ENCODE data around the gene SRSF8.
"Not testable (repeated sequence)": the region's sequence is repeated elsewhere in the genome, so short reads cannot be mapped to it uniquely, and the experiment has no call there.

The SRSF8 gene

DNA sequence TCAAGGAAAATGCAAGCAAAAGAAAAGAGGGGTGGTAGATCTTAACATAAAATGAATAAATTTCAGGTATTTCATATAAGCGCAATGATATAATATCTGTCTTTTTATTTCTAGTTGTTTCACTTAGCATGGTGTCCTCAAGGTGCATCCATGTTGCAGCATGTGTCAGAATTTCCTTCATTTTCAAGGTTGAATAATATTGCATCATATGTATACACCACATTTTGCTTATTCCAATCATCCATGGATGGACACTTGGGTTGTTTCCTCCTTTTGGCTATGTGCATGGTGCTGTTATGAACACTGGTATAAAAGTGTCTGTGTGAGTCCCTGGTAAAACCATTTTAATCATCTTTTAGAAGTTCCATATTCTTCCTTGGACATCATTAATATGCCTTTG lies 24.5 kb upstream of the SRSF8 start:
- TF ChIP-seq, protein P1, sequence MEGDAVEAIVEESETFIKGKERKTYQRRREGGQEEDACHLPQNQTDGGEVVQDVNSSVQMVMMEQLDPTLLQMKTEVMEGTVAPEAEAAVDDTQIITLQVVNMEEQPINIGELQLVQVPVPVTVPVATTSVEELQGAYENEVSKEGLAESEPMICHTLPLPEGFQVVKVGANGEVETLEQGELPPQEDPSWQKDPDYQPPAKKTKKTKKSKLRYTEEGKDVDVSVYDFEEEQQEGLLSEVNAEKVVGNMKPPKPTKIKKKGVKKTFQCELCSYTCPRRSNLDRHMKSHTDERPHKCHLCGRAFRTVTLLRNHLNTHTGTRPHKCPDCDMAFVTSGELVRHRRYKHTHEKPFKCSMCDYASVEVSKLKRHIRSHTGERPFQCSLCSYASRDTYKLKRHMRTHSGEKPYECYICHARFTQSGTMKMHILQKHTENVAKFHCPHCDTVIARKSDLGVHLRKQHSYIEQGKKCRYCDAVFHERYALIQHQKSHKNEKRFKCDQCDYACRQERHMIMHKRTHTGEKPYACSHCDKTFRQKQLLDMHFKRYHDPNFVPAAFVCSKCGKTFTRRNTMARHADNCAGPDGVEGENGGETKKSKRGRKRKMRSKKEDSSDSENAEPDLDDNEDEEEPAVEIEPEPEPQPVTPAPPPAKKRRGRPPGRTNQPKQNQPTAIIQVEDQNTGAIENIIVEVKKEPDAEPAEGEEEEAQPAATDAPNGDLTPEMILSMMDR (IDR thresholded peaks at IDR 0.05; ENCODE audit: low read length, missing control alignments), result no peak
- H3K4me3 ChIP-seq (replicated peaks; ENCODE audit: low read depth, low read length), result no peak overlapping the region
- no peak for DNase-seq (ENCODE audit: low read depth)

DNA sequence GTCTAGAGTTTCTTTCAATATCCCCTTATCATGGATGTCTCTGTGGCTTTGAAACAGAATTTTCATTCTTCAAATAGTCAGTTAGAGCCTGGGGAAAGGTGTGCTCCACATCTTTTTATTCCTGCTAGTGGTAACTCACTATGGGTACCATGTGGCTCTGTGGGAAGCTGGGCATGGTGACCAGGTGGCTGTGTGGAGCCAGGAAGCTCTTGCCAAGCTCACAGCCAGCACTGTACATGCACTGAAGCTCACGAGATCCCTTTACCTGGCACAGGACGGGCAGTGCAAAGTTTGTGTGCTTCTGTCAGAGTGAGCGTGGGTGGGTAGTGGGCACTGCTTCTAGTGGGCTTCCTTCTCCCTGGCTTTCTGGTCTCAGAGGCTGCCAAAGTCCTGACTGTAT lies 23.8 kb upstream of the SRSF8 start:
- TF ChIP-seq, protein P1 (IDR thresholded peaks at IDR 0.05; ENCODE audit: low read length, missing control alignments), result no peak
- no peak overlapping the region for H3K4me3 ChIP-seq (replicated peaks; ENCODE audit: low read depth, low read length)
- DNase-seq (ENCODE audit: low read depth), result no peak

DNA sequence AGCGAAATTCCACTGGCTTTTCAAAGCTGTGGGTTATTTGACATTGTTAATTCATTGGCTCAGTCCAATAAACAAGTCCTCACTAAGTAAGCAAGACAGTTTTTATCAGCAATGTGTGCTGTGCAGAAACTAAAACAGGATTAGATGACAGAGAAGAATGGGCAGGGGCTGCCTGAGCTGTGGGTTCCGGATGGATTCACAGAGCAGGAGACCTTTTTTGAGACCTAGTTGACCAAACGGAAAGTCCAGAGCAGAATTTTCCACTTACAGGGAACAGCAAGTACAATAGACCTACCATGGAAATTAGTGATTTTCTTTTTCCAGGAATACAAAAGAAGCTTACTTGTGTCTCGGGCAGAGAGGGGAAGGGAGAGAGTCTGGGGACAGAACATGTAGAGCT lies 22.7 kb upstream of the SRSF8 start:
- no peak for DNase-seq (ENCODE audit: low read depth)
- H3K4me3 ChIP-seq (replicated peaks; ENCODE audit: low read depth, low read length), result no peak overlapping the region
- TF ChIP-seq, protein P1 (IDR thresholded peaks at IDR 0.05; ENCODE audit: low read length, missing control alignments), result no peak

DNA sequence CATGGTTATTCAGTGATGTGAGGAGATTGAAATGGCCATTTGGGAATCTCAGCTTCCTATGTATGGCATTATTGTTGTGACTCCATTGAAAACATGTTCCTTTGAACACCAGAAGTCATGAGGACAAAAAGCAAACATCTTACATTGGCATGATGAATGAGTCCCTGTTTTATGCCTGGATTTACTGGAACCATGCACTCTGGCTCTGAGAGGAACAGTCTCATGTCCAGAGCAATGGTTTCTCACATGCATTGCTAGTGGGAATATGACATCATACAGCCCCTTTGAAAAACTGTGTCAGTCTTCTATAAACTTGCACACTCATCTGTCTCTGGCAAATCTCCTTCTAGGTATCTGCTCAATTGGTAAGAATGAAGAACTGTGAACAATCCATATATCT lies 20.9 kb upstream of the SRSF8 start:
- TF ChIP-seq, protein P1 (IDR thresholded peaks at IDR 0.05; ENCODE audit: low read length, missing control alignments), result no peak
- no peak overlapping the region for H3K4me3 ChIP-seq (replicated peaks; ENCODE audit: low read depth, low read length)
- no peak for DNase-seq (ENCODE audit: low read depth)

DNA sequence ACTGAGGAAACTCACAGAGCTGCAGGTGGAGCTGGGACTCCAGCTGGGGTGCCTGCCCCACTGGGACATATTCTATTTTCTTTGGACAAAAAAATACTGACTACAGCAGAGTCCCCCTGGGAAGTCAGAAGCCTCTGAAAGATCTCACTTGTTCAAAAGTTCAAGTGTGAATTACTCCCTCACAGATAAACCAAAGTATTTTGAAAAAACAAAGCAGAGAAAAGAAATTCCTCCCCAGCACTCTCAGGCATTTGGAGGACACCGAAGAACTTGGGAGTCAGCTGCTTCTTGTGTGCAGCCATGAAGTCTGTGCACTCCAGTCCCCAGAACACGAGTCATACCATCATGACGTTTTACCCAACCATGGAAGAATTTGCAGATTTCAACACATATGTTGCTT lies 17.6 kb upstream of the SRSF8 start, which contains the start of gene KDM4F:
Gene KDM4F (plus strand): TSS at position 301 of the 400 bp plus-strand sequence.
- DNase-seq (ENCODE audit: low read depth); H3K4me3 ChIP-seq (replicated peaks; ENCODE audit: low read depth, low read length): not testable (repeated sequence)

DNA sequence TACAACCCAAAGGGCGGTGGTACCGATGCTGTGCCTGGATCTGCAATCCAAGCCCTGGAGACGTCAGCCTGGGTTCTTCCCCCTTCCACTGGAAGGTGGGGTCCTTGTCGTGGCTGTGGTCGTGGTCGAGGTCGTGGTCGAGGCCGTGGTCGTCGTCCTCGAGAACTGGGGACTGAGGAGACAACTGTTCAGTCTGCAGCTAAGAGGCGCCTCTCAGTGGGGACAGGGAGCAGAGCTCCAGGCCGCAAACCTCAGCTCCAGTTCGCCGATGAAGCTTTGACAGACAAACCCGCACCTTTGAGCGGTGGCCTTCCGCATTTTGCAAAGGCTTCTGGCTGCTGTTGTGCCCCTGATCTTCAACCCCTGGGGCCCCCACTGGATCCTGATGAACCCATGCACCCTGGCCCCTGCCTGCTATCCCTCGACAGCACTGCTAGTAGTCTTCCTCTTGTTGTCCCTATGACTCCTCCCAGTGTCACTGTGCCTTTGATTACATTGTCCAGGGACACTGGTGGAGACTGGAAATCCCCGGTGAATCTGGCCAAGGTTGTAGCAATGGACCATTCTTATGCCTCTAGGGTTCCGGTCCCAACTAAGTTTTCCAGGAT lies 16.0 kb upstream of the SRSF8 start:
- DNase-seq (ENCODE audit: low read depth), result no peak
- H3K4me3 ChIP-seq (replicated peaks; ENCODE audit: low read depth, low read length), result no peak overlapping the region
- TF ChIP-seq, protein P1 (IDR thresholded peaks at IDR 0.05; ENCODE audit: low read length, missing control alignments), result no peak

DNA sequence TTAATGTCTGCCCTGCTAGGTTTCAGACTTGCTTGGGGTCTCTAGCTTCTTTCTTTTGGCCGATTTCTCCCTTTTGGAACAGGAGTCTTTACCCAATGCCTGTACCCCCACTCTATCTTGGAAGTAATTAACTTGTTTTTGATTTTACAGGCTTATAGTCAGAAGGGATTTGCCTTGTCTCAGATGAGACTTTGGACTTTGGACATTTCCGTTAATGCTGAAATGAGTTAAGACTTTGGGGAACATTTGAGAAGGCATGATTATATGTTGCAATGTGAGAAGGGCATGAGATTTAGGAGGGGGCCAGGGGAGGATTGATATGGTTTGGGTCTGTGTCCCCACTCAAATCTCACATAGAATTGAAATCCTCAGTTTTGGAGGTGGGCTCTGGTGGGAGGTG lies 12.4 kb upstream of the SRSF8 start:
- no peak overlapping the region for H3K4me3 ChIP-seq (replicated peaks; ENCODE audit: low read depth, low read length)
- TF ChIP-seq, protein P1 (IDR thresholded peaks at IDR 0.05; ENCODE audit: low read length, missing control alignments), result no peak
- no peak for DNase-seq (ENCODE audit: low read depth)

Measured in fibroblast of pulmonary artery (primary cell).